ENCODE results near the gene SOS2.

Gene SOS2

GRCh38 chr14:50198499-50198898 lies 32.9 kb downstream of the SOS2 start:
- Histone ChIP-seq H3K36me3 (ENCODE audit: low read length) (peaks cover 14% of the 10 kb centered on the region; the same call in 1 of the 2 replicates), H3K9me3 (ENCODE audit: insufficient read depth, low read length) (no peaks in the 10 kb centered on the region), H3F3A (ENCODE audit: insufficient read depth) (no peaks in the 10 kb centered on the region), H3K27ac (ENCODE audit: low read depth, low read length) (no peak overlapping the region), H3K79me2 (ENCODE audit: insufficient read depth, low read length) (no peaks in the 10 kb centered on the region), H3K9ac (ENCODE audit: low read length) (no peak overlapping the region), H3K4me2 (ENCODE audit: low read depth, low read length, poor library complexity, severe bottlenecking) (no peak overlapping the region), H3K4me3 (ENCODE audit: insufficient read depth, low read length, poor library complexity, severe bottlenecking) (no peak overlapping the region), H2AFZ (ENCODE audit: low read depth, low read length, severe bottlenecking) (no peak overlapping the region), H4K20me1 (ENCODE audit: low read depth, low read length) (no peaks in the 10 kb centered on the region), H3K27me3 (ENCODE audit: low read length) (no peaks in the 10 kb centered on the region), H3K9me2 (replicated peaks; ENCODE audit: insufficient read depth, low read length) (no peaks in the 10 kb centered on the region)
- TF ChIP-seq CTCF (IDR thresholded peaks at IDR 0.05; ENCODE audit: insufficient read depth, low read length, poor library complexity, severe bottlenecking) (no peak), EZH2phosphoT487 (conservative IDR thresholded peaks at IDR 0.05; ENCODE audit: low read length) (no peak)

- H3K4me3 ChIP-seq (ENCODE audit: insufficient read depth, low read length, poor library complexity, severe bottlenecking), result no peak overlapping the region
- no peak overlapping the region for H3K9ac ChIP-seq (ENCODE audit: low read length)
- no peaks in the 10 kb centered on the region for H4K20me1 ChIP-seq (ENCODE audit: low read depth, low read length)
- no peaks in the 10 kb centered on the region for H3K27me3 ChIP-seq (ENCODE audit: low read length)
- TF ChIP-seq EZH2phosphoT487 (conservative IDR thresholded peaks at IDR 0.05; ENCODE audit: low read length) (no peak), CTCF (IDR thresholded peaks at IDR 0.05; ENCODE audit: insufficient read depth, low read length, poor library complexity, severe bottlenecking) (no peak)
- H3F3A ChIP-seq (ENCODE audit: insufficient read depth), result no peaks in the 10 kb centered on the region
- H3K9me2 ChIP-seq (replicated peaks; ENCODE audit: insufficient read depth, low read length), result no peaks in the 10 kb centered on the region
- H3K4me2 ChIP-seq (ENCODE audit: low read depth, low read length, poor library complexity, severe bottlenecking), result no peak overlapping the region
- H3K27ac ChIP-seq (ENCODE audit: low read depth, low read length), result no peak overlapping the region
- H3K36me3 ChIP-seq (ENCODE audit: low read length), result no peaks in the 10 kb centered on the region
- H2AFZ ChIP-seq (ENCODE audit: low read depth, low read length, severe bottlenecking), result no peak overlapping the region
- no peaks in the 10 kb centered on the region for H3K79me2 ChIP-seq (ENCODE audit: insufficient read depth, low read length)
- no peaks in the 10 kb centered on the region for H3K9me3 ChIP-seq (ENCODE audit: insufficient read depth, low read length)
Measured at GRCh38 chr14:50191499-50191898, 39.9 kb downstream of the SOS2 start.

GRCh38 chr14:50186107-50186506 lies 45.3 kb downstream of the SOS2 start:
- Histone ChIP-seq H2AFZ (ENCODE audit: low read depth, low read length, severe bottlenecking) (no peak overlapping the region), H3F3A (ENCODE audit: insufficient read depth) (0 out of 2 replicates have a peak, but pooled peaks cover 4% of the 10 kb centered on the region), H3K9ac (ENCODE audit: low read length) (no peak overlapping the region), H3K27me3 (ENCODE audit: low read length) (no peaks in the 10 kb centered on the region), H3K9me3 (ENCODE audit: insufficient read depth, low read length) (no peaks in the 10 kb centered on the region), H4K20me1 (ENCODE audit: low read depth, low read length) (no peaks in the 10 kb centered on the region), H3K4me3 (ENCODE audit: insufficient read depth, low read length, poor library complexity, severe bottlenecking) (no peak overlapping the region), H3K9me2 (replicated peaks; ENCODE audit: insufficient read depth, low read length) (no peaks in the 10 kb centered on the region), H3K27ac (ENCODE audit: low read depth, low read length) (no peak overlapping the region), H3K36me3 (ENCODE audit: low read length) (peaks cover 4% of the 10 kb centered on the region; the same call in 1 of the 2 replicates), H3K79me2 (ENCODE audit: insufficient read depth, low read length) (no peaks in the 10 kb centered on the region), H3K4me2 (ENCODE audit: low read depth, low read length, poor library complexity, severe bottlenecking) (no peak overlapping the region)
- TF ChIP-seq CTCF (IDR thresholded peaks at IDR 0.05; ENCODE audit: insufficient read depth, low read length, poor library complexity, severe bottlenecking) (no peak), EZH2phosphoT487 (conservative IDR thresholded peaks at IDR 0.05; ENCODE audit: low read length) (no peak)

Data from SU-DHL-6 (cell line).